T-helper 9 cell (primary cell): ENCODE data around the gene PLCB3.

Source experiments
- DNase-seq: peaks from one replicate; pipeline ENCODE4 v3.0.0-alpha.2; 2020

Gene PLCB3

DNA sequence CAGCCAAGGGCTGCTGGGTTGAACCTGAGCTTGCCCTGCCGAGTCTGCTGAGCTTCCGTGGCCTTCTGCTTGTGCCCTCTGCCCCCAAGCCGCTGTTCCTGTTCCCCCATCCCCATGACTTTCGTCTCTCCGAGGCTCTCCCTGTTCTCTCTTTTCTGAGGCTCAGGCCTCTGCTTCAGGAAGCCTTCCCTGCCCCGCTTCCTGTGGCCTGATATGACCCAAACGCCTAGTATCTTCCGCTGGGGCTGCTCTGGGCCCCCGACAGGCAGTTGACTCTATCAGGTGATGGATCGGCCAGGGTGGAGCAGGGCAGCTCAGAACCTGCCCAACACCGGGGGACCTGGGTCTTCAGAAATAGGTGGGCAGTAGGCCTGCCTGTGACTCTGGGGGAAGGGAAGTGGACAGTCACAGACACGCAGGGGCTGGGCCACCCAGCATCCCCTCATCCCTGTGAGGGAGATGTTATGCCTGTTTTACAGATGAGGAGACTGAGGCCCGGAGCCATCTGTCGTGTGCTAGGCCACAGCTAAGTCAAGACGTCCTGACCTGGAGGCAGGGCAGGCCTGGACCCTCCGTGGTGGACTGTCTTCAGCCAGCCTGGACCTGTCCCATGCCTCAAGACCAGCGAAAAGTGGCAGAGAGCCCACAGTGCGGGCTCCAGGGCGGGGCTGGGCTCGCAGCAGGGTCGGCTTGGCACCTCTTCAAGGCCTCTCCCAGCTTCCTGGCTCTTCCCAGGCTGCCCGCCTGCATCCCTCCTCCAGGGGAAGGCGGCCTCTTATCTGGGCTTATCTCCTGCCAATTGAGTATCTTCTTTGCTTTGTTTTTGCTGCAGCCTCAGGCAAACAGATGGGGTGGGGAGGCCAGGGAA is 16.9 kb downstream of the PLCB3 start:
- DNase-seq: no peak

DNA sequence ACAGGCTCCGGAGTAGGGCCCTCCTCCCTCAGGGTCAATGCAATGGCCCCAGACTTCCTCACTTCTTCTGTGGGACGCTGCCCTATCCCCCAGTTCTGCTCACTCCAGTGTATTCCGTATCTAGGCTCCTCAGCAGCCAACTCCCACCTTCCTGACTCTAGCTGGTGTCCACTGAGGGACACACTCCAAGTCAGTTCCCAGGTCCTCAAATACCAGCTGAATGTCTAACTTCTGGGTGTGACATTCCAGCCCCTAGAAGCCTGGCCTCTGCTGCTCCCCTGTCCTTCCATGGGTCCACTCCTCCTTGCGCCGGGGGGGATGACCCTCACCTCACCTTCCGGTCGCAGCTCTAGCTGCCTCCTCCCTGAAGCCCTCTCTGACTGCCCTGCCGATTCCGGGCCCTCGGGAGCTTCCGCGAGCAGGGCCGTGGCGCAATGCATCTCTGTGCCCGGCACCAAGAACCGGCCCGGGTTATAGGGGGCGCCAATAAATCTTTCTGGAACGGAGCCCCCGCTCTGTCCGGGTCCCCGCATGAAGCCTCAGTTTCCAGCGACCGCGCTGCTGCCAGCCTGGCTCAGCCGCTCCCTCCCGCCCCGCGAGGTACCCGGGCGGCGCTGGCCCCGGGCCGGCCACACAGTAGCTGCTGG is 17.7 kb downstream of the PLCB3 start:
- peak; percentile 29 for DNase-seq

DNA sequence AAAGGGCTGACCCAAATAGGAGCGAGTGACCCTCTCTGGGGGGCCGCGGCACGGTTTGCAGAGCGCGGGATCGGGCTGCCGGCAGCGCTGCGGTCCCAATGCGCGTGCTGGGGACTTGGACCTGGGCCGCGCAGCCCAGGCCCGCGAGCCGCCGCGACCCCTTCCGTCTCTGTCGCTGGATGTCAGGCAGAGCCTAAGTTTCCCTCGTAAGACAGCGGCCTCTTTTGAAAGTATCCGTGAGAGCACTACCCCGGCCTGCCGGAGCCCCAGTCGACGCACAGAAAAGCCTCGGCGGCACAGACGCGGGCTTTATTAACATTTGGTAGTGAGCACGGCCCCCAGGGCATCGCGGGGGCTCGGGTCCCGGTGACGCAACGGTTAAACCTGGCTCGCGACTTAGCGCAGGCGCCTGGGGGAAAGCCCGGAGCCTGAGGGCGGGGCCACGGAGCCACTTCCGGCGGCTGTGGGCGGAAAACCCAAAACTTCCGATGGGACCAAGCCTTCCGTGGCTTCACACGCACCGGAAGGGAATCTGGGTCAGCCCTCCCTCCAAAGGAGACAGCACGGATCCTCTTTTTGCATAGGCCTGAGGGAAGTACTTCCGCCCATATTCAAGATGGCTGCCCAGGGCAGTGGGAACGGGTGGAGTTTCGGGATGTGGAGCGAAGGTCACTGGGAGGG is 18.4 kb downstream of the PLCB3 start:
- DNase-seq: peak; percentile 96

DNA sequence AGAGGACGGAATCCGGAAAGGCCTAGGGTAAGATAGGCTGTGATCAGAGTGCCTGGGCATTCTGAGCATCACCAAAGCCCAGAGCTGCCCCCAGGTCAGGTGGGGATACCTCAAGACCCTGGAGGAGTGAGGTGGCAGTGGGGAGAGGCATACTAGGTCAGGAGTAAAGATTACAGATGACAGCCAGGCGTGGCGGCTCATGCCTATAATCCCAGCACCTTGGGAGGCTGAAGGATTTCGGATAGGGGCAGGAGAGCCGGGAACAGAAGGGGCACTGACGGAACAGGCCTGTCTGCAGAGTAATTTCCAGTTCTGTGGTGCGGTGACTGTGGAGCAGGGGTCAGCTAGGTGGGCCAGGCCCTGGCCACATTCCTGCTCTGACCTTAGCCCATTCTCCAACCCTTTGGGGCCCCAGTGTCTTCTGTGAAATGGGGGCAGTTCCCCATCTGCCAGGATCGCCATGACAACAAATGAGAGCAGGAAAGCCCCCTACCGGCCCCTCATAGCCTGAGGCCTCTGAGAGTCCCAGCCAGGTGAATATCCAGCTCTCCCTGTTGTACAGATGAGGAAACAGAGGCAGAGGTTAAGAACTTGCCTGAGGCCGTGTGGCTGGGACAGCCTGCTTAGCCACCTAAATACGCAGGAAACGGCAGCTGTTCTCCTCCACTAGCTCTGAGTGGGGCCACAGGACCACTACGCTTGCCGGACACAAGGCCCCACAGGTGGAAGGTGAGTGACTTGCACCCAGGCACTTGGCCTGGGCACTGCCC is 23.9 kb downstream of the PLCB3 start:
- no peak for DNase-seq

GRCh38 chr11:64275841-64276240 is 24.5 kb downstream of the PLCB3 start:
- no peak for DNase-seq

- no peak for DNase-seq
These were observed 25.5 kb downstream of the PLCB3 start for GRCh38 chr11:64276653-64277431.

DNA sequence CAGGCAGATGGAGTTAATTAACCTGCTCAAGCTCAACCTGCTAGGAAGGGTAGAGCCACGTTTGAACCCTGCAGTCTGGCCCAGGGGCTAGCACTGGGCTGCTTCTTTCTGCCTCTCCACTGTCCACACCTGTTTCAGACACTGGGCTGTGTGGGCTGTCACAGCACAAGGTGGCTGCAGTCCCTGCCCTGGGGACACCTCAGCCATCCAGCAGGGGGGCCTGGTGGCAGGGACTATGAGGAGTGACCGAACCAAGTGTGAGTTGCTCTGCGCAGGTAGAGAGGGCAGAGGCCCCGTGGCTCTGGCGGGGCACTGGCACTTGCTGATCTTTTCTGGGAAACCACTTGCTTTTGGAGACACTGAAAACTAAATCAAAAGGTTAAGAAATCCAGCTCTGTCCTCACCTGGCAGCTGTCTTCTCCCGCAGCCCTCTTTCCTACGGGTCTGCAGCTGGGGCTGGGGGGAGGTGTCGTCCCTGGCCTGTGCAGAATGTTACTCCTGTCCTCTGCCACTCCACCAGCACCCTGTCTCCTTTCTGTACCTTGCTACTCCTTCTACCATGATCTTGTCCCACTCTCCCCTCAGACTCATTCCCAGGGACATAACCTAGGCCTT is 27.4 kb downstream of the PLCB3 start:
- DNase-seq: no peak

DNA sequence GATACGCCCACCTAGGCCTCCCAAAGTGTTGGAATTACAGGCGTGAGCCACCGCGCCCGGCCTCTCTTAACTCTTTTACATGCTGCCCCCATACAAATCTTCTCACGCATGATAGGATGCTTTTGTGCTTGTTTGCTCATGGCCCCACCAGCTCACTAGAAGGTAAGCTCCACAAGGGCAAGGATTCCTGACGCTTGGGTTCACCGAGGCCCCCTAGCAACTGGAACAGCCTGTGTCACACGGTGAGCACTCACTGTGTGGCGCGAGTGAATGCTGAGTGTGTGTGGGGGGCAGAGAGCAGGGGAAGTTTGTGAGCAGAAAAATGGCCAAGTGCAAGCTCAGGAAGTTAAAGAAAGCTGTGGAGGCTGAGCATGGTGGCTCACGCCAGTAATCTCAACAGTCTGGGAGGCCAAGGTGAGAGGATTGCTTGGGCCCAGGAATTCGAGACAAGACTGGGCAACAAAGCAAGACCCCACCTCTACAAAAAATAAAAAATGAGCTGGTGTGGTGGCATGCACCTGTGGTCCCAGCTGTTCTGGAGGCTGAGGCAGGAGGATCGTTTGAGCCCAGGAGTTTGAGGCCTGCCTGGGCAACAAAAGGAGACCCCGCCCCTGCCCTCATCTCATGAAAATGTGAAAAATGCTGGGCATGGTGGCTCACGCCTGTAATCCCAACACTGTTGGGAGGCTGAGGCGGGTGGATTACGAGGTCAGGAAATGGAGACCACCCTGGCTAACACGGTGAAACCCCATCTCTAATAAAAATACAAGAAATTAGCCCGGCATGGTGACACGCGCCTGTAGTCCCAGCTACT is 30.8 kb downstream of the PLCB3 start:
- DNase-seq: no peak

DNA sequence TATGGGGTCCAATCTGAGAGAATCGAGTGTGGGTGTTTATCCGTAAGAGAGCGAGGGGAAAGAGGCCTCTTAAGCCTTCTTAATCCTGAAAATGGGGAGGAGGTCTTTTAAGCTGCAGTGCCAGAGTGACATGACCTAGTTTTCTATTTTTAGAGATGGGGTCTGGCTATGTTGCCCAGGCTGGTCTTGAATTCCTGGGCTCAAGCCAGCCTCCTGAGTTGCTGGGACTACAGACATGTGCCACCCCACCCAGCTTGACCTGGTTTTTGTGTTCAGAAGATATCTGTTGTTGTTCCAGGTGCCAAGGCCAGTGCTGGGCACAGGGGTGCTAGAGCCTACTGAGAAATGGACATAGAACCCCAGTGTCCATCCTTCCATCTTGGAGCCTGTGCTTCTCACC is 31.8 kb downstream of the PLCB3 start:
- no peak for DNase-seq

- peak; percentile 92 for DNase-seq
These were observed 33.0 kb downstream of the PLCB3 start, which contains the start of gene BAD for GRCh38 chr11:64284048-64284961. Gene BAD, minus strand, starts transcription at chr11:64284665. Its CDS starts 297 bp downstream, at chr11:64284368.

GRCh38 chr11:64284962-64285884 is 33.9 kb downstream of the PLCB3 start, which contains the start of gene GPR137:
Gene GPR137, plus strand, starts transcription at chr11:64285848. Its CDS starts 677 bp downstream, at chr11:64286525.
- DNase-seq: peak; percentile 90

- no peak for DNase-seq
These were observed 34.8 kb downstream of the PLCB3 start for GRCh38 chr11:64285885-64286800.

- DNase-seq: no peak
These were observed 35.5 kb downstream of the PLCB3 start for GRCh38 chr11:64286801-64287159.

GRCh38 chr11:64287676-64288352 is 36.5 kb downstream of the PLCB3 start:
- DNase-seq: no peak

DNA sequence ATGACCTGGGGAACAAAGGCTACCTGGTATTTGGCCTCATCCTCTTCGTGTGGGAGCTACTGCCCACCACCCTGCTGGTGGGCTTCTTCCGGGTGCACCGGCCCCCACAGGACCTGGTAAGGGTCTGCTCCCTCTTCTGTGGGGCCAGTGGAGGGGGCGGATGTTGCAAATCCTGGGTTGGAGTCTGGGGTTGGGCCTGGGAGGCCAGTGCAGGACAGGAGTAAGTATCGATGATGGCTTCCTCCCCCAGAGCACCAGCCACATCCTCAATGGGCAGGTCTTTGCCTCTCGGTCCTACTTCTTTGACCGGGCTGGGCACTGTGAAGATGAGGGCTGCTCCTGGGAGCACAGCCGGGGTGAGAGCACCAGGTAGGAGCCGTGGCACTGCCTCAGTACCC is 37.0 kb downstream of the PLCB3 start:
- DNase-seq: no peak

DNA sequence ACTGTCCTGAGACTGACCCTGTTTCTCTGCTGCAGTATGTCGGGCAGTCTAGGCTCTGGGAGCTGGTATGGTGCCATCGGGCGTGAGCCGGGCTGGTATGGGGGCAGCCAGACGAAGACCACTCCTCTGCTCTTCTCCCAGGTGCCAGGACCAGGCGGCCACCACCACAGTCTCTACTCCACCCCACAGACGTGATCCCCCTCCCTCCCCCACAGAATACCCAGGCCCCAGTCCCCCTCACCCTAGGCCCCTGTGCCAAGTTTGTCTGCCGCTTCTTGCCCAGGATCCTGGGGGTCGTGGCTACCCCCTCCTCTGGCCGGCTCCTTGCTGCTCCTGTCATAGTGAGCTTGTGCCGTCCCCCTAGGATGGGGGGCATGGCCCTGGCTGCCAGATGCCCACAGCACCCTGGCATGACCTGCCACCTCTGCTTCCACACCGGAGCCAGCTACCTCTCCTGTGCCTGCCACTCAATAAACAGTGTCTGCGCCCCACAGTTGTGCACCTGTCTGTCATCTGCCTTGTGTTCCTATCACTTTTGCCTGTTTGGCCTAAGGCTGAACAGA is 37.8 kb downstream of the PLCB3 start:
- DNase-seq: no peak
